ENCODE measurements around the gene LRCH3. TPM values are rescaled to one million over a fixed set of nuclear protein-coding genes. Genes with fewer than 3 reads are reported as not detected.
A peak's percentile ranks its signal among the peaks of the same experiment; 100 is the strongest.

Gene LRCH3
- total RNA-seq, 1 experiment from 2014 or later = 164 TPM

GRCh38 chr3:197807969-197808587 lies 17.0 kb downstream of the LRCH3 start:
- H3K4me1 ChIP-seq (ENCODE audit: low read length) = peaks cover 23% of the 10 kb centered on the region
- no peak for DNase-seq
- H4K20me1 ChIP-seq (ENCODE audit: insufficient read depth, low read depth, low read length) = peaks cover 6% of the 10 kb centered on the region; the same call in 1 of the 2 replicates
- no peak overlapping the region for H3K4me3 ChIP-seq (ENCODE audit: low read length)
- H2AFZ ChIP-seq (ENCODE audit: low read length) = no peak overlapping the region
- no peaks in the 10 kb centered on the region for H3K9me2 ChIP-seq (replicated peaks; ENCODE audit: insufficient read depth, low read length)
- peaks cover 100% of the 10 kb centered on the region for H3K79me2 ChIP-seq (ENCODE audit: low read length)
- 0 out of 2 replicates have a peak overlapping the region, but pooled peaks have one; percentile 0 for H3K27ac ChIP-seq (ENCODE audit: low read length)
- no peak overlapping the region for H3K4me2 ChIP-seq (ENCODE audit: low read depth, low read length, poor library complexity, severe bottlenecking)
- H3K27me3 ChIP-seq (ENCODE audit: low read length) = no peaks in the 10 kb centered on the region
- H3K9me3 ChIP-seq (ENCODE audit: low read length) = no peaks in the 10 kb centered on the region
- H3K9ac ChIP-seq (ENCODE audit: low read length) = no peak overlapping the region
- no peaks in the 10 kb centered on the region for H3K36me3 ChIP-seq (ENCODE audit: insufficient read depth, low read length)

DNA sequence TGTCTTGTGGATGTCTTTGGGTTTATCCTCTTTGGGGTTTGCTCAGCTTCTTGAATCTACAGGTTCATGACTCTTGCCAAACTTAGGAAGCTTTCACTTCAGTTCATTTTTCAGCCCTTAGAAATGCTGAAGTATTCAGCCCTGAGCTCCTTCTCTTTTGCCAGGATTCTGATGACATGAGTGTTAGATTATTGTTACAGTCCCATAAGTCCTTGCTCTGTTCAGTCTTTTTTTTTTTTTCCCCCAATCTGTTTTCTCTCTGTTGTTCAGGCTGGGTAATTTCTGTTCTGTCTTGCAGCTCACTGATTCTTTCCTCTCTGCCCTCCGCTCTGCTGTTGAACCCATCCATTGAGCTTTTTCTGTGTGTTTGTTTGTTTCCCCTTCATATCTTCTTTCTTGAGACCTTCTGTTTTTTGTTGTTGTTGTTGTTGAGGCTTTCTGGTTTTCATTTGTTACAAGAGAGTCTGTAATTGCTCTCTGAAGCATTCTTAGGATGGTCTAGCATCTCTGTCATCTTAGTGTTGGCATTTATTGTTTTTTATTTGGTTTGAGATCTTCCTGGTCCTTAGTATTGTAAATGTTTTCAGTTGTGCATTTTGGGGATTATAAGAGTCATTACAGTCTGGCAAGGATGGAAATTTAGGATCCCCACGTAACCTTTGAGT lies 18.4 kb downstream of the LRCH3 start:
- Histone ChIP-seq H3K4me3 (ENCODE audit: low read length) (no peak overlapping the region), H4K20me1 (ENCODE audit: insufficient read depth, low read depth, low read length) (no peaks in the 10 kb centered on the region), H3K4me1 (ENCODE audit: low read length) (peaks cover 26% of the 10 kb centered on the region), H2AFZ (ENCODE audit: low read length) (no peak overlapping the region), H3K79me2 (ENCODE audit: low read length) (peaks cover 98% of the 10 kb centered on the region), H3K9me3 (ENCODE audit: low read length) (no peaks in the 10 kb centered on the region), H3K9ac (ENCODE audit: low read length) (no peak overlapping the region), H3K9me2 (replicated peaks; ENCODE audit: insufficient read depth, low read length) (no peaks in the 10 kb centered on the region), H3K27me3 (ENCODE audit: low read length) (no peaks in the 10 kb centered on the region), H3K4me2 (ENCODE audit: low read depth, low read length, poor library complexity, severe bottlenecking) (no peak overlapping the region), H3K36me3 (ENCODE audit: insufficient read depth, low read length) (no peaks in the 10 kb centered on the region), H3K27ac (ENCODE audit: low read length) (0 out of 2 replicates have a peak overlapping the region, but pooled peaks have one; percentile 2)
- no peak for DNase-seq

GRCh38 chr3:197810901-197811300 lies 19.8 kb downstream of the LRCH3 start:
- Histone ChIP-seq H3K79me2 (ENCODE audit: low read length) (peaks cover 98% of the 10 kb centered on the region), H3K27ac (ENCODE audit: low read length) (no peak overlapping the region), H3K9me3 (ENCODE audit: low read length) (no peaks in the 10 kb centered on the region), H4K20me1 (ENCODE audit: insufficient read depth, low read depth, low read length) (no peaks in the 10 kb centered on the region), H3K27me3 (ENCODE audit: low read length) (no peaks in the 10 kb centered on the region), H2AFZ (ENCODE audit: low read length) (no peak overlapping the region), H3K36me3 (ENCODE audit: insufficient read depth, low read length) (peaks cover 5% of the 10 kb centered on the region; the same call in 1 of the 2 replicates), H3K4me3 (ENCODE audit: low read length) (no peak overlapping the region), H3K9me2 (replicated peaks; ENCODE audit: insufficient read depth, low read length) (no peaks in the 10 kb centered on the region), H3K4me1 (ENCODE audit: low read length) (peaks cover 33% of the 10 kb centered on the region), H3K4me2 (ENCODE audit: low read depth, low read length, poor library complexity, severe bottlenecking) (no peak overlapping the region), H3K9ac (ENCODE audit: low read length) (no peak overlapping the region)
- DNase-seq = no peak

- Histone ChIP-seq H3K79me2 (ENCODE audit: low read length) (peaks cover 98% of the 10 kb centered on the region), H2AFZ (ENCODE audit: low read length) (no peak overlapping the region), H3K27me3 (ENCODE audit: low read length) (no peaks in the 10 kb centered on the region), H3K4me1 (ENCODE audit: low read length) (peaks cover 33% of the 10 kb centered on the region), H3K36me3 (ENCODE audit: insufficient read depth, low read length) (peaks cover 5% of the 10 kb centered on the region; the same call in 1 of the 2 replicates), H3K4me2 (ENCODE audit: low read depth, low read length, poor library complexity, severe bottlenecking) (no peak overlapping the region), H4K20me1 (ENCODE audit: insufficient read depth, low read depth, low read length) (no peaks in the 10 kb centered on the region), H3K9me2 (replicated peaks; ENCODE audit: insufficient read depth, low read length) (no peaks in the 10 kb centered on the region), H3K27ac (ENCODE audit: low read length) (no peak overlapping the region), H3K9me3 (ENCODE audit: low read length) (no peaks in the 10 kb centered on the region), H3K4me3 (ENCODE audit: low read length) (no peak overlapping the region), H3K9ac (ENCODE audit: low read length) (no peak overlapping the region)
- DNase-seq = no peak
Measured at GRCh38 chr3:197811343-197811742, 20.3 kb downstream of the LRCH3 start.

- H3K4me1 ChIP-seq (ENCODE audit: low read length) = peaks cover 14% of the 10 kb centered on the region
- peaks cover 17% of the 10 kb centered on the region; the same call in 1 of the 2 replicates for H3K36me3 ChIP-seq (ENCODE audit: insufficient read depth, low read length)
- no peak overlapping the region for H3K4me3 ChIP-seq (ENCODE audit: low read length)
- no peaks in the 10 kb centered on the region for H4K20me1 ChIP-seq (ENCODE audit: insufficient read depth, low read depth, low read length)
- H3K9me3 ChIP-seq (ENCODE audit: low read length) = no peaks in the 10 kb centered on the region
- no peaks in the 10 kb centered on the region for H3K27me3 ChIP-seq (ENCODE audit: low read length)
- H2AFZ ChIP-seq (ENCODE audit: low read length) = no peak overlapping the region
- no peak overlapping the region for H3K4me2 ChIP-seq (ENCODE audit: low read depth, low read length, poor library complexity, severe bottlenecking)
- H3K79me2 ChIP-seq (ENCODE audit: low read length) = peaks cover 94% of the 10 kb centered on the region
- H3K9ac ChIP-seq (ENCODE audit: low read length) = no peak overlapping the region
- no peaks in the 10 kb centered on the region for H3K9me2 ChIP-seq (replicated peaks; ENCODE audit: insufficient read depth, low read length)
- DNase-seq = no peak
- H3K27ac ChIP-seq (ENCODE audit: low read length) = no peak overlapping the region
Measured at GRCh38 chr3:197814372-197814771, 23.3 kb downstream of the LRCH3 start.

- H4K20me1 ChIP-seq (ENCODE audit: insufficient read depth, low read depth, low read length) = no peaks in the 10 kb centered on the region
- no peaks in the 10 kb centered on the region for H3K9me2 ChIP-seq (replicated peaks; ENCODE audit: insufficient read depth, low read length)
- H3K4me1 ChIP-seq (ENCODE audit: low read length) = no peaks in the 10 kb centered on the region
- H2AFZ ChIP-seq (ENCODE audit: low read length) = no peak overlapping the region
- H3K4me2 ChIP-seq (ENCODE audit: low read depth, low read length, poor library complexity, severe bottlenecking) = no peak overlapping the region
- no peaks in the 10 kb centered on the region for H3K9me3 ChIP-seq (ENCODE audit: low read length)
- H3K4me3 ChIP-seq (ENCODE audit: low read length) = no peak overlapping the region
- no peak overlapping the region for H3K27ac ChIP-seq (ENCODE audit: low read length)
- no peak overlapping the region for H3K9ac ChIP-seq (ENCODE audit: low read length)
- no peak for DNase-seq
- peaks cover 74% of the 10 kb centered on the region for H3K79me2 ChIP-seq (ENCODE audit: low read length)
- peaks cover 43% of the 10 kb centered on the region for H3K36me3 ChIP-seq (ENCODE audit: insufficient read depth, low read length)
- H3K27me3 ChIP-seq (ENCODE audit: low read length) = no peaks in the 10 kb centered on the region
Measured at GRCh38 chr3:197820550-197821335, 29.7 kb downstream of the LRCH3 start.

DNA sequence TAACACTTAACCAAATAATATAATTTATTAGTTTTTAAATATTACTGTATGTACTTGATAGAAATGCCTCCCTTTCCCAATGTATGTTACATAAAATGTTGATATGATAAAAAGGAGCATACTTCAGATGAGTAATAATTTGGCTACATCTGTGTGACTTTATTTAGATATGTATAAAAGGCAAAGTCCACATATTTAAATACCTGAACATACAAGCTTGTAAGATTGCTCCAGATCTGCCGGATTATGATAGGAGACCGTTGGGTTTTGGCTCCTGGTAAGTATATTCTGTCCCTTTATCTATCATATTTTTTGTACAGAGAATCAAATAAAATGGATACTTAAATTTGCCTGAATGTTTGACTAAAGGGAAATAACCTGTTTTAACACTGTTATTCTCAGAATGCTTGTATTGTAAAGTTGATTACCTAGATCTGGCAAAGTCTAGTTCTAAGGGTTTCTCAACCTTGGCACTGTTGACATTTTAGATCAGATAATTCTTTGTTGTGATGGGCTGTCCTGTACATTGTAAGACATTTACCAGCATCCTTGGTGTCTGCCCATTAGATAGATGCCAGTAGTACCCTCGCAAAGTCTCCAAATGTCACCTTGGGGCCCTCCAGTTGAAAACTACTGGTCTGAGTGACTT lies 38.5 kb downstream of the LRCH3 start:
- H3K9me2 ChIP-seq (replicated peaks; ENCODE audit: insufficient read depth, low read length) = no peaks in the 10 kb centered on the region
- no peak overlapping the region for H2AFZ ChIP-seq (ENCODE audit: low read length)
- H3K4me3 ChIP-seq (ENCODE audit: low read length) = no peak overlapping the region
- no peak overlapping the region for H3K4me2 ChIP-seq (ENCODE audit: low read depth, low read length, poor library complexity, severe bottlenecking)
- no peaks in the 10 kb centered on the region for H3K9me3 ChIP-seq (ENCODE audit: low read length)
- H3K27me3 ChIP-seq (ENCODE audit: low read length) = no peaks in the 10 kb centered on the region
- no peaks in the 10 kb centered on the region for H3K4me1 ChIP-seq (ENCODE audit: low read length)
- H3K27ac ChIP-seq (ENCODE audit: low read length) = no peak overlapping the region
- no peak overlapping the region for H3K9ac ChIP-seq (ENCODE audit: low read length)
- no peaks in the 10 kb centered on the region for H4K20me1 ChIP-seq (ENCODE audit: insufficient read depth, low read depth, low read length)
- H3K36me3 ChIP-seq (ENCODE audit: insufficient read depth, low read length) = peaks cover 50% of the 10 kb centered on the region
- H3K79me2 ChIP-seq (ENCODE audit: low read length) = peaks cover 29% of the 10 kb centered on the region
- no peak for DNase-seq

All from Karpas-422 (cell line).